Karpas-422 (cell line): ENCODE results near the gene MPST. TPM values are rescaled to one million over a fixed set of nuclear protein-coding genes. Genes with fewer than 3 reads are reported as not detected.

Experiments used
- DNase-seq: peaks from one replicate; pipeline ENCODE4 v3.0.0-alpha.2; 2015
- H2AFZ ChIP-seq: fragments of 200-600 bp; sonication (generic); 2 replicates; pipeline ENCODE4 v1.6.1; 2014; ENCODE audit warnings: antibody characterized with exemption, low read length, mixed read lengths
- H3K27ac ChIP-seq: fragments of 200-600 bp; sonication (generic); 2 replicates; pipeline ENCODE4 v1.5.1; 2014; ENCODE audit warnings: mild to moderate bottlenecking, low read length, moderate library complexity
- H3K27me3 ChIP-seq: fragments of 200-600 bp; sonication (generic); 2 replicates; pipeline ENCODE4 v1.6.1; 2014; ENCODE audit warnings: low read length, mixed read lengths
- H3K36me3 ChIP-seq: fragments of 200-600 bp; sonication (generic); 2 replicates; pipeline ENCODE4 v1.6.1; 2014; ENCODE audit warnings: low read length, mixed read lengths; ENCODE audit not compliant: insufficient read depth
- H3K4me1 ChIP-seq: fragments of 200-600 bp; sonication (generic); 2 replicates; pipeline ENCODE4 v1.6.1; 2014; ENCODE audit warnings: mild to moderate bottlenecking, low read length, mixed read lengths
- H3K4me2 ChIP-seq: fragments of 200-600 bp; sonication (generic); 2 replicates; pipeline ENCODE4 v1.6.1; 2014; ENCODE audit warnings: low read length, low read depth, mild to moderate bottlenecking; ENCODE audit not compliant: poor library complexity, severe bottlenecking
- H3K4me3 ChIP-seq: fragments of 200-600 bp; sonication (generic); 2 replicates; pipeline ENCODE4 v1.5.1; 2014; ENCODE audit warnings: mild to moderate bottlenecking, antibody characterized with exemption, low read length, mixed read lengths
- H3K79me2 ChIP-seq: fragments of 200-600 bp; sonication (generic); 2 replicates; pipeline ENCODE4 v1.6.1; 2014; ENCODE audit warnings: mild to moderate bottlenecking, low read length, mixed read lengths
- H3K9ac ChIP-seq: fragments of 200-600 bp; sonication (generic); 2 replicates; pipeline ENCODE4 v1.6.0; 2014; ENCODE audit warnings: low read length
- H3K9me2 ChIP-seq: fragments of 200-600 bp; sonication (generic), shearing (Covaris generic); replicated peaks from 2 replicates; pipeline ENCODE4 v1.6.0; 2014; ENCODE audit warnings: mild to moderate bottlenecking, low read length, moderate library complexity; ENCODE audit not compliant: insufficient read depth
- H3K9me3 ChIP-seq: fragments of 300-700, 200-600 bp; sonication (generic); 2 replicates; pipeline ENCODE4 v1.6.1; 2014; ENCODE audit warnings: low read length, mixed read lengths
- H4K20me1 ChIP-seq: fragments of 200-600 bp; sonication (generic); 2 replicates; pipeline ENCODE4 v1.6.1; 2014; ENCODE audit warnings: mild to moderate bottlenecking, antibody characterized with exemption, low read length, low read depth; ENCODE audit not compliant: insufficient read depth
- total RNA-seq: library from RNA; depleted of rRNA; stranded (reverse); fragments of >200 nt; shearing (Covaris generic); gene quantifications from 2 replicates; pipeline ENCODE4 v1.2.3, GENCODE V29; 2014; ENCODE audit warnings: low replicate concordance

MPST gene
- total RNA-seq, 1 experiment from 2014 or later, result 26.1 TPM

DNA sequence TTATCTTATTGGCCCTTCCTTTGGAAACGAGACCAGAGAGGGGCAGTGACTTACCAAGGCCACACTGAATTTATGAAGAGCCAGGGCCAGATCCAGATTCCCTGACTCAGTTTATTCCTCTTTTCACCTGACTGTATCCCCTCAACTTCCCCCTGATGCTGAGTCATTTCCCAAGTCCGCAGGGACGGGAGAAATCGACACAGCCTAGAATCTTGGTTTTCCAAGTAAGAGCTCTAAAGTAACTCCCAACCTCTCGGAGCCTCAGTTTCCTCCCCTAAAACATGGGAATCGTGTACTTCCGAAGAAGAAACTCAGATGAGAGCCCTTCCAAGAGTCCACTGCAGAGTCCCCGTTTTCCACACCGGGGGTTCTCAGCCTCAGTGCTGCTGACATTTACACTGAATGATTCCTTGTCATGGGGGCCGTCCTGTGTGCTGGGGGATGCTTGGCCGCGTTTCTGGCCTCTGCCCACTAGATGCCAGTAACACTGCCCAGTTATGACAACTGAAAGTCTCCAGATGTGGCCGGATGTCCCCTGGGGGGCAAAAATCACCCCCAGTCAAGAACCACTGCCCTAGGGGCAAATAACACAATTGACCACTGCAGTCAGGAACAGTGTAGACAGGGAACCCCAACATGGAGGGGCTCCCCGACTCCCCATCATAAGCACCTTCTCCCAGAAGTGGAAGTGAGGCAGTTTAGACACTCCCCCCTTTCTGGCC is 11.2 kb downstream of the MPST start:
- Histone ChIP-seq H3K9me2 (no peaks in the 10 kb centered on the region), H3K9ac (no peak overlapping the region), H3K27ac (no peak overlapping the region), H3K4me1 (peaks cover 5% of the 10 kb centered on the region), H3K79me2 (no peaks in the 10 kb centered on the region), H3K36me3 (no peaks in the 10 kb centered on the region), H4K20me1 (no peaks in the 10 kb centered on the region), H3K4me3 (no peak overlapping the region), H3K9me3 (no peaks in the 10 kb centered on the region), H2AFZ (no peak overlapping the region), H3K4me2 (no peak overlapping the region), H3K27me3 (no peaks in the 10 kb centered on the region)
- DNase-seq, result no peak

DNA sequence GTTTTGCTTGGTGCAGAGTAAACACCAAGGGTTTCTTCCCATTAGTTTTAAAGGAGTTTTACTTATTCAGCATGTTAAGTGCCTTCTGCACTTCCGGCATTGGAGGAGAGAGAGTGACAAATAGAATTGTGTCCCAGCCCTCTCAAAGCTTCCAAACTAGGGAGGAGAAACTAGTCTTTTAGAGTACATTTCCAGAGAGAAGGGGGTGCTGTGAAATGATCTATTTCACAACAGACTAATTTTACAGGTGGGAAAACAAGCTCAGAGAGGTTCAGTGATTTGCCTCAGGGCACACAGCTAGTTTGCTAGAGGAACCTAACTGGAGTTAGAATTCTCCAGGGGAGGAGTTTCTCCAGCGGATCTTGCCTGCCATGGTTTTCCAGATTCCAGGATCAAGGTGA is 12.6 kb downstream of the MPST start:
- H3K36me3 ChIP-seq, result no peaks in the 10 kb centered on the region
- no peak for DNase-seq
- no peaks in the 10 kb centered on the region for H4K20me1 ChIP-seq
- no peaks in the 10 kb centered on the region for H3K27me3 ChIP-seq
- H3K4me3 ChIP-seq, result no peak overlapping the region
- no peaks in the 10 kb centered on the region for H3K9me2 ChIP-seq
- H3K9ac ChIP-seq, result no peak overlapping the region
- H3K4me1 ChIP-seq, result no peaks in the 10 kb centered on the region
- H2AFZ ChIP-seq, result no peak overlapping the region
- H3K9me3 ChIP-seq, result no peaks in the 10 kb centered on the region
- H3K27ac ChIP-seq, result no peak overlapping the region
- no peaks in the 10 kb centered on the region for H3K79me2 ChIP-seq
- no peak overlapping the region for H3K4me2 ChIP-seq

DNA sequence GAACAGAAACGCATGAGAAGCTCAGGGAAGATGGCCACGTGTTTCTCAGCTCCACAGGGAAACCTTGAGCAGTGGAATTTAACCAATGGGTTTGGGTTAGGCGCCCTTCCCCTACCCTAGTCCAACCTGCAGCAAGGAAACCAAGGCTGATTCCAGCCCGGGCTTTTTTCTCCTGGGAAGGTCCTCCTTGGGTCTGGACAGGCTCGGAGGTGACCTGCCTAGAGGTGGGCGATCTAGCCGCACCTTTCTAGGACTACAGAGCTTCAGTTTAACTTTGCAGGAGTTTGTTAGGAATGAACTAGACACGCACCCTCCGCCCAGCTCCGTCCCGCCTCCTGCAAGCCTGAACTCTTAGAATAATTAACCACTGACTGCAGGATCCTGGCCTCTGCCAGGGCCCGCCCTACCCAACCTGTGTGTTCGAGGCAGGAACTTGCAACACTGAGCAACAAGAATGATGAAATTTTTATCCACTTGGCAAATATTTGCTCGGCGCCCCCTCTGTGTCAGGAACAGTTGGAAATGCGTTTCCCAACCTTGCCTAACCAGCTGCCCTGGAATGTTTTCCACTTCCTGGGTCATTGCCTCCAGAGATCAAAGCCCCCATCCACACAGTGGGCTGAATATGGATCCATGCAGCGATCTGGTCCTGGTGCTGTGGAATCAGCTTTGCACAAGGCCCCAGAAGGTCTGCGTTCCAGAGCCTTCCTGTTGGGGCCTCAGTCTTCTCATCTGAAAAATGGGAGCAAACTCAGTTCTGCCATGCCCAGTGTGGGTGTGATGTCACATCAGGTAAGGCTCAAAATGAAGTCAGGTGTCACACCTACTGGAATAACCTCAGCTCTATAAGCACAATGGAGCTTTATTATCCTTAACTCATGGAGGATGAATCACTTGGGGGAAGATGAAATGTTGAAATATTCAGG is 13.3 kb downstream of the MPST start:
- Histone ChIP-seq H3K27ac (no peak overlapping the region), H3K36me3 (no peaks in the 10 kb centered on the region), H3K9me2 (no peaks in the 10 kb centered on the region), H3K27me3 (no peaks in the 10 kb centered on the region), H3K4me2 (no peak overlapping the region), H3K9me3 (no peaks in the 10 kb centered on the region), H3K4me3 (no peak overlapping the region), H3K9ac (no peak overlapping the region), H4K20me1 (no peaks in the 10 kb centered on the region), H3K79me2 (no peaks in the 10 kb centered on the region), H2AFZ (no peak overlapping the region), H3K4me1 (no peaks in the 10 kb centered on the region)
- no peak for DNase-seq

DNA sequence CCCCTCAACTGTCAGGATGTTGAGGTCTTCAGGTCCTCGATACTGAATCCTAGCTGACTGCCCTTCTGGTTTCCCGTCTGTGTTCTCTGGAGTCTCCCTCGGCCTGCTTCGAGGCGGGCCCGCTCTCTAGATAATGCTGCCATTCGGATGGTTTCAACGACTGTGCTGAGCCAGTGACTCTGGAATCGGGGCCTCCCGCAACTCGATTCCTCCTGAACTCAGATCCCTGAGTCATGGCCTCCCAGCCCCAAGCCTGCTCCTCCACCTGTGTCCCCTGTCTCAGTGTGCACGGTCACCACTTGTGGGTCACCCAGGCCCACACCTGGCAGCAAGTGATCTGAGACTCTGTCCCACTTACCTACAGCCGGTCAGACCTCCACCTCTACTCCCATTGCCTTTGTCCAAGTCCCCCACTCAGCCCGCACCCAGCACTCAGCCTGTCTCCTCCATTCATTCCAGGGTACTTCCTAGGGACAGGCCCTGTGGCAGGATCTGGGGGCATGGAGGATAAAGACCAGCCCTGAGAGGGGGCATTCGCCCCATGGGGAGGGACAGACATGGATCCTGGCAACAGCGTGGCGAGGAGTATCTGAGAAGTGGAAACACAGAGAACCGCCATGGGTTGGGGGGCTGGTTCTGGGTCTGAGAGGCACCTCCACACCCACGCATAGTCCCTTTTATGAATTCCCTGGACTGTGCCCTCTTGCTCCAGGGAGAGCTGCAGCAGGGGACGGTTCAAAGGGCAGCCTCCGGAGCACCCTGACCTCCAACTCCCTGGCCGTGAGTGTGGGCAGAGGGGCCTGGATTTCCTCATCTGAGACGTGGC is 14.3 kb downstream of the MPST start:
- no peak overlapping the region for H3K27ac ChIP-seq
- no peaks in the 10 kb centered on the region for H3K9me2 ChIP-seq
- no peak for DNase-seq
- H3K79me2 ChIP-seq, result no peaks in the 10 kb centered on the region
- H3K9ac ChIP-seq, result no peak overlapping the region
- no peaks in the 10 kb centered on the region for H3K27me3 ChIP-seq
- H3K4me2 ChIP-seq, result no peak overlapping the region
- H2AFZ ChIP-seq, result no peak overlapping the region
- H3K4me3 ChIP-seq, result no peak overlapping the region
- no peaks in the 10 kb centered on the region for H4K20me1 ChIP-seq
- no peaks in the 10 kb centered on the region for H3K9me3 ChIP-seq
- H3K36me3 ChIP-seq, result no peaks in the 10 kb centered on the region
- no peaks in the 10 kb centered on the region for H3K4me1 ChIP-seq

DNA sequence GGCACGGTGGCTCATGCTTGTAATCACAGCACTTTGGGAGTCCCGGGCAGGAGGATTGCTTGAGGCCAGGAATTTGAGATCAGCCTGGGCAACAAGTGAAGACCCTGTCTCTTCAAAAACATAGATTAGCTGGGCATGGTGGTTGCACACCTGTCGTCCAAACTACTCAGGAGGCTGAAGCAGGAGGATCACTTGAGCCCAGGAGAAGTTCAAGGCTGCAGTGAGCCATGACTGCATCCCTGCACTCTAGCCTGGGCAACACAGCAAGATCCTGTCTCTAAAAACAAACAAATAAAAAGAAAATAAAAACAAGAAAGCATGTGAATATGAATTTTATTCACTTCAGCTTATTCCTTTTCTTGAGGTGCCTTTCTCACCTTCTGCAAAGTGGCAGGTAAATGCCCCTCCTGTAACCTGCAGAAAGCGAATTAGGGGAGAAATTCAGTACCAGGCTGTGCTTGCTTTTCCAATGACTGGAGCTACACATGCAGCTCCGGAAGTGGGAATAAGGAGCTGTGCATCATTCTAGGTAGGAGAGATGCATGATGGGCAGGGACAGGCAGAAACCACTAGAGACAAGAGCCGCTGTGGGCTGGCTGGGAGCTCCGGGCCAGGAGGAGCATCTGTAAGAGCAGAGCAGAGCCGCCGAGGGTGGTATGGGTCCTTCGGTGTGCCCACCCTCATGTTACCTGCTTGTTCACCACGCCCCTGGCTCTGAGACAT is 17.3 kb downstream of the MPST start:
- Histone ChIP-seq H3K9ac (no peak overlapping the region), H3K27ac (no peak overlapping the region), H3K9me3 (no peaks in the 10 kb centered on the region), H3K4me2 (no peak overlapping the region), H3K4me1 (no peaks in the 10 kb centered on the region), H3K36me3 (no peaks in the 10 kb centered on the region), H3K9me2 (no peaks in the 10 kb centered on the region), H3K4me3 (no peak overlapping the region), H3K27me3 (no peaks in the 10 kb centered on the region), H2AFZ (no peak overlapping the region), H4K20me1 (no peaks in the 10 kb centered on the region), H3K79me2 (no peaks in the 10 kb centered on the region)
- no peak for DNase-seq

DNA sequence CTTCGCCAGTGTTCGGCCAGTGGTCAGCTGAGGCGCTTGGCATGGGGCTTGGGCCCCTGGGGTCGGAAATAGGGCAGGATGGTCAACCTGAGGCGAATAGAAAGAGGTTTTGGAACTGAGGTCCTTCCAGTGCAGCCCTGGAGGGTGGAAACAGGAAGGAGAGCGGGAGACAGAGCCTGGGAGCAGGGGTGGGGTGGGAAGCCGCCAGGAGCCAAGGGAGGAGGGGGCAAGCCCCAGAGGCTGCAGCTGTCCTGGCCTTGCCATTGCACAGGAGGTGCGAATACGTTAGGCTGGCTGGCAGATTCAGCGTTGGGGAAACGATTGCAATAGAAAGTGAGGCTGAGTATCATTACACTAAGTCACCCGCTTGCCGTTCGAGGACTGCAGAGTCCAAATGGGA is 18.1 kb downstream of the MPST start:
- no peak overlapping the region for H3K9ac ChIP-seq
- no peak for DNase-seq
- H4K20me1 ChIP-seq, result no peaks in the 10 kb centered on the region
- no peaks in the 10 kb centered on the region for H3K4me1 ChIP-seq
- H3K27me3 ChIP-seq, result no peaks in the 10 kb centered on the region
- H3K79me2 ChIP-seq, result no peaks in the 10 kb centered on the region
- no peak overlapping the region for H3K27ac ChIP-seq
- no peak overlapping the region for H2AFZ ChIP-seq
- H3K4me2 ChIP-seq, result no peak overlapping the region
- H3K36me3 ChIP-seq, result no peaks in the 10 kb centered on the region
- H3K9me3 ChIP-seq, result no peaks in the 10 kb centered on the region
- no peaks in the 10 kb centered on the region for H3K9me2 ChIP-seq
- H3K4me3 ChIP-seq, result no peak overlapping the region

DNA sequence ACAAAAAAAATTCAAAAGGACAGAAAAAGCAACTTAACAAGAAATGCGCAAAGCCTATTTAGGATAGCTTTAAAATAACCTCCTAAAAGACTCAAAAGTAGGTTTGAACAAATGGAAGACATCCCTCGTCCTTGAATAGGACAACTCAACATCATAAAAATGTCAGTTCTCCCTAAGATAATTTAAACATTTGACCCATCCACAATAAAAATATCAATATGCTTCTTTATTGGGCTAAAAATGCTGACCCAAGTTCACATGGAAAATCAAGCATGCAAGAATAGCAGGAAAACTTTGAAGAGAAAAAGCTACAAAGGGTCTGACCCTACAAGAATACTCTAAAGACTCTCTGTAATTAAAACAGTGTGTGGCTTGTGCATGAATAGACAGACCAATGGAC is 19.9 kb downstream of the MPST start:
- Histone ChIP-seq H3K9ac (no peak overlapping the region), H3K79me2 (no peaks in the 10 kb centered on the region), H3K9me3 (no peaks in the 10 kb centered on the region), H3K36me3 (no peaks in the 10 kb centered on the region), H3K27me3 (no peaks in the 10 kb centered on the region), H3K27ac (no peak overlapping the region), H3K4me3 (no peak overlapping the region), H3K4me1 (peaks cover 3% of the 10 kb centered on the region), H4K20me1 (no peaks in the 10 kb centered on the region; the same call in 1 of the 2 replicates), H2AFZ (no peak overlapping the region), H3K4me2 (no peak overlapping the region), H3K9me2 (no peaks in the 10 kb centered on the region)
- DNase-seq, result no peak
